Measurements from ENCODE around the gene CCDC88B.

GRCh38 chr11:64352099-64352994 is 12.3 kb downstream of the CCDC88B start:
- TF ChIP-seq EZH2 (IDR thresholded peaks at IDR 0.05; ENCODE audit: low read depth, unreplicated experiment) (no peak), CREB1 (CRISPR knock-in tag; IDR thresholded peaks at IDR 0.05; ENCODE audit: low read depth) (no peak), POLR2AphosphoS5 (IDR thresholded peaks at IDR 0.05; ENCODE audit: low read depth) (no peak), REST (IDR thresholded peaks at IDR 0.05; ENCODE audit: unreplicated experiment) (no peak)
